K562 (cell line): ENCODE data around the gene FOXO3. TPM values are rescaled to one million over a fixed set of nuclear protein-coding genes. Genes with fewer than 3 reads are reported as not detected.

Source experiments
- ADNP ChIP-seq: fragments of 200-800 bp; sonication (Bioruptor generic); IDR thresholded peaks from 2 replicates; pipeline ENCODE4 v1.6.1; 2016; ENCODE audit warnings: missing genetic modification characterization, missing compliant biosample characterization
- ASH1L ChIP-seq: fragments of 450-650 bp; IDR thresholded peaks from 2 replicates; pipeline ENCODE4 v1.6.1; 2018; ENCODE audit warnings: borderline replicate concordance, mild to moderate bottlenecking, low read depth; ENCODE audit not compliant: partially characterized antibody
- BRD4 ChIP-seq: fragments of 200-600 bp; sonication (generic); IDR thresholded peaks from 2 replicates; pipeline ENCODE4 v1.6.1; 2017; ENCODE audit warnings: inconsistent platforms
- CCNT2 ChIP-seq: IDR thresholded peaks from 2 replicates; pipeline ENCODE4 v1.6.1; 2011; ENCODE audit warnings: borderline replicate concordance, low read depth, mild to moderate bottlenecking, moderate library complexity, mixed read lengths, low read length; ENCODE audit not compliant: insufficient read length; ENCODE audit errors: extremely low read depth
- CREM ChIP-seq: IDR thresholded peaks from 2 replicates; pipeline ENCODE4 v1.6.1; 2014; ENCODE audit warnings: antibody characterized with exemption, low read depth
- ESRRB ChIP-seq: fragments of 250-450 bp; sonication (Bioruptor Pico); IDR thresholded peaks from 2 replicates; pipeline ENCODE4 v1.5.0; 2020; ENCODE audit warnings: mild to moderate bottlenecking, moderate library complexity, borderline replicate concordance
- ETV1 ChIP-seq: fragments of 450-650 bp; conservative IDR thresholded peaks from 2 replicates; pipeline ENCODE4 v1.6.1; 2016; ENCODE audit warnings: missing genetic modification characterization, control low read depth, low read depth, missing compliant biosample characterization
- EZH2 ChIP-seq: IDR thresholded peaks from 2 replicates; pipeline ENCODE4 v1.6.1; 2012; ENCODE audit warnings: low read depth, mild to moderate bottlenecking, inconsistent platforms, low read length, borderline replicate concordance
- KHSRP ChIP-seq: fragments of 450-650 bp; IDR thresholded peaks from 2 replicates; pipeline ENCODE4 v1.6.1; 2017
- MAFF ChIP-seq: IDR thresholded peaks from 2 replicates; pipeline ENCODE4 v1.6.1; 2012; ENCODE audit warnings: low read length, improper control_type of control experiment
- MTA1 ChIP-seq: fragments of 450-650 bp; IDR thresholded peaks from 2 replicates; pipeline ENCODE4 v1.6.1; 2017; ENCODE audit warnings: borderline replicate concordance
- NFIC ChIP-seq: fragments of 450-650 bp; IDR thresholded peaks from 2 replicates; pipeline ENCODE4 v1.6.1; 2017; ENCODE audit warnings: mild to moderate bottlenecking, inconsistent platforms
- NKRF ChIP-seq: fragments of 450-650 bp; IDR thresholded peaks from 2 replicates; pipeline ENCODE4 v1.6.1; 2016; ENCODE audit warnings: borderline replicate concordance
- NR2C1 ChIP-seq, 2 experiments: fragments of 450-650 bp; IDR thresholded peaks; 2 replicates each; pipeline ENCODE4 v1.6.1; 2017; ENCODE audit warnings: mild to moderate bottlenecking in 2 of 2, antibody characterized with exemption in 1 of 2, inconsistent platforms in 1 of 2, missing compliant biosample characterization in 1 of 2, missing genetic modification characterization in 1 of 2
- NR2C2 ChIP-seq, 2 experiments: fragments of 200-800 bp in 1 of 2; sonication (Bioruptor generic) in 1 of 2; sonication (generic) in 1 of 2; formaldehyde crosslinking in 1 of 2; IDR thresholded peaks; 2 replicates each; pipeline versions ENCODE4 v1.6.1 to v1.8.0; 2016 to 2022; ENCODE audit warnings: mild to moderate bottlenecking in 1 of 2, missing compliant biosample characterization in 1 of 2, missing genetic modification characterization in 1 of 2, missing genetic modification reagents in 1 of 2
- PTTG1 ChIP-seq: fragments of 450-650 bp; IDR thresholded peaks from 2 replicates; pipeline ENCODE4 v1.6.1; 2016; ENCODE audit warnings: low read depth, mild to moderate bottlenecking, missing genetic modification characterization, missing compliant biosample characterization
- RBM22 ChIP-seq: fragments of 200-400 bp; formaldehyde crosslinking; IDR thresholded peaks from 2 replicates; pipeline ENCODE4 v1.6.1; 2018; ENCODE audit warnings: low read length, low read depth; ENCODE audit not compliant: poor library complexity, severe bottlenecking
- SMAD3 ChIP-seq: fragments of 450-650 bp; formaldehyde crosslinking; conservative IDR thresholded peaks from 2 replicates; pipeline ENCODE4 v1.4.0; 2020; ENCODE audit warnings: mild to moderate bottlenecking
- UBTF ChIP-seq, 2 experiments: IDR thresholded peaks; 2 replicates each; pipeline ENCODE4 v1.6.1; 2012; ENCODE audit warnings: improper control_type of control experiment in 2 of 2, low read depth in 2 of 2, low read length in 2 of 2, borderline replicate concordance in 1 of 2
- ZBTB12 ChIP-seq: fragments of 250-450 bp; sonication (Bioruptor Pico); IDR thresholded peaks from 2 replicates; pipeline ENCODE4 v1.4.0; 2020
- ZNF263 ChIP-seq: sonication (generic); formaldehyde crosslinking; IDR thresholded peaks from 2 replicates; pipeline ENCODE4 v1.8.0; 2022; ENCODE audit warnings: mild to moderate bottlenecking, missing genetic modification reagents, borderline replicate concordance
- ZNF77 ChIP-seq: fragments of 250-450 bp; sonication (Bioruptor Pico); IDR thresholded peaks from 2 replicates; pipeline ENCODE4 v1.5.0; 2020
- polyA plus RNA-seq, 8 experiments: library from polyadenylated mRNA; depleted of rRNA in 4 of 8; stranded (reverse) in 5 of 8; unstranded in 3 of 8; fragments of >200 nt; fragmentation: Nextera tagmentation in 2 of 8; fragmentation: Illumina TruSeq in 1 of 8; extraction: Ambion mirVana in 2 of 8; extraction: Trizol in 1 of 8; gene quantifications; 2 replicates each; pipeline versions ENCODE4 v1.2.1 to v1.2.3, GENCODE V29; 2011 to 2014; ENCODE audit warnings: inconsistent platforms in 1 of 8, missing spikeins in 1 of 8
- total RNA-seq, 7 experiments: library from RNA; depleted of rRNA in 6 of 7; stranded (reverse); fragments of >200 nt in 6 of 7; fragmentation: Illumina TruSeq in 2 of 7; extraction: Trizol in 2 of 7; gene quantifications; 2 replicates each; pipeline versions ENCODE4 v1.2.1 to v1.2.3, GENCODE V29; 2011 to 2021; ENCODE audit warnings: low replicate concordance in 1 of 7

Gene FOXO3
- total and polyA plus RNA-seq, 9 of the 15 experiments (the other 6 are each of a cell fraction or from before 2014, with no cell fraction given), result 3.0 to 14.6 (median 6.0) TPM

GRCh38 chr6:108558372-108559096 lies 2.2 kb upstream of the FOXO3 start (continued):
- TF ChIP-seq MTA1, result 0 out of 2 replicates have a peak, but pooled peaks have one; percentile 31
- peak; percentile 98 for TF ChIP-seq CREM
- no peak for TF ChIP-seq RBM22
- peak; percentile 43; the same call in 1 of the 2 replicates for TF ChIP-seq NR2C2 (CRISPR knock-in tag; IDR thresholded peaks at IDR 0.05)
- TF ChIP-seq NR2C2 (tag; IDR thresholded peaks at IDR 0.05), result peak; percentile 84
- TF ChIP-seq PTTG1 (tag), result no peak
- TF ChIP-seq NR2C1 (IDR thresholded peaks at IDR 0.05), result no peak
- TF ChIP-seq NR2C1 (tag; IDR thresholded peaks at IDR 0.05), result no peak
- TF ChIP-seq ZNF77 (CRISPR knock-in tag), result no peak
- TF ChIP-seq ZBTB12, result peak; percentile 95
- no peak for TF ChIP-seq SMAD3 (CRISPR knock-in tag)
- no peak for TF ChIP-seq ZNF263 (CRISPR knock-in tag)
- peak; percentile 64 for TF ChIP-seq MAFF
- no peak for TF ChIP-seq ADNP (tag)
- TF ChIP-seq ESRRB (CRISPR knock-in tag), result no peak
- 0 out of 2 replicates have a peak, but pooled peaks have one; percentile 11 for TF ChIP-seq ETV1 (tag)
- no peak for TF ChIP-seq NFIC
- no peak for TF ChIP-seq NKRF
- peak; percentile 94 for TF ChIP-seq CCNT2
- TF ChIP-seq EZH2, result no peak
- TF ChIP-seq KHSRP, result no peak
- 0 out of 4 replicates have a peak, but pooled peaks of 1 of the 2 experiments have one; percentile 68 for TF ChIP-seq UBTF (IDR thresholded peaks at IDR 0.05; ENCODE audit: borderline replicate concordance in 1 of 2, low read depth in 2 of 2, low read length in 2 of 2)
- peak; percentile 8; the same call in 1 of the 2 replicates for TF ChIP-seq BRD4
- no peak for TF ChIP-seq ASH1L
